ENCODE data around the gene LRTM2.

LRTM2 gene

GRCh38 chr12:1793426-1794210 is 26.7 kb upstream of the LRTM2 start:
- in situ Hi-C loops (cut with HindIII; ENCODE audit: low sequenced_read_pairs), result no loop called here
- no peak for TF ChIP-seq CTCF (IDR thresholded peaks at IDR 0.05; ENCODE audit: low read depth, low read length, missing control alignments)
- DNase-seq (ENCODE audit: low read depth), result no peak
- no peak overlapping the region for H3K4me3 ChIP-seq (ENCODE audit: low read depth, low read length)

GRCh38 chr12:1794440-1795090 is 25.8 kb upstream of the LRTM2 start:
- in situ Hi-C loops (cut with HindIII; ENCODE audit: low sequenced_read_pairs), result no loop called here
- no peak for DNase-seq (ENCODE audit: low read depth)
- no peak for TF ChIP-seq CTCF (IDR thresholded peaks at IDR 0.05; ENCODE audit: low read depth, low read length, missing control alignments)
- no peak overlapping the region for H3K4me3 ChIP-seq (ENCODE audit: low read depth, low read length)

GRCh38 chr12:1795221-1795784 is 25.1 kb upstream of the LRTM2 start:
- TF ChIP-seq CTCF (IDR thresholded peaks at IDR 0.05; ENCODE audit: low read depth, low read length, missing control alignments), result no peak
- no peak overlapping the region for H3K4me3 ChIP-seq (ENCODE audit: low read depth, low read length)
- DNase-seq (ENCODE audit: low read depth), result no peak
- in situ Hi-C loops (cut with HindIII; ENCODE audit: low sequenced_read_pairs), result no loop called here

- peak overlapping the region; percentile 28 for H3K4me3 ChIP-seq (ENCODE audit: low read depth, low read length)
- DNase-seq (ENCODE audit: low read depth), result peak; percentile 41
- in situ Hi-C loops (cut with HindIII; ENCODE audit: low sequenced_read_pairs), result no loop called here
- peak; percentile 70 for TF ChIP-seq CTCF (IDR thresholded peaks at IDR 0.05; ENCODE audit: low read depth, low read length, missing control alignments)
Observed at GRCh38 chr12:1795785-1796514, 24.4 kb upstream of the LRTM2 start.

- in situ Hi-C loops (cut with HindIII; ENCODE audit: low sequenced_read_pairs), result no loop called here
- TF ChIP-seq CTCF (IDR thresholded peaks at IDR 0.05; ENCODE audit: low read depth, low read length, missing control alignments), result no peak
- peak overlapping the region; percentile 28 for H3K4me3 ChIP-seq (ENCODE audit: low read depth, low read length)
- DNase-seq (ENCODE audit: low read depth), result no peak
Observed at GRCh38 chr12:1796515-1797010, 23.8 kb upstream of the LRTM2 start.

Data from astrocyte of the cerebellum (primary cell).